T follicular helper cell (primary cell): ENCODE data around the gene DYNC1I1.

Experiments
- DNase-seq: peaks from one replicate; pipeline ENCODE4 v3.0.0-alpha.2; 2020; ENCODE audit warnings: low read depth

Gene DYNC1I1

GRCh38 chr7:96026010-96026409 lies 253.7 kb downstream of the DYNC1I1 start:
- DNase-seq: no peak

- DNase-seq: no peak
Observed at GRCh38 chr7:96026611-96027010, 254.3 kb downstream of the DYNC1I1 start.

GRCh38 chr7:96028729-96029128 lies 256.4 kb downstream of the DYNC1I1 start:
- DNase-seq: no peak

GRCh38 chr7:96033009-96033598 lies 260.8 kb downstream of the DYNC1I1 start:
- no peak for DNase-seq

GRCh38 chr7:96034940-96035727 lies 262.8 kb downstream of the DYNC1I1 start:
- no peak for DNase-seq

- no peak for DNase-seq
Observed at GRCh38 chr7:96040250-96040772, 268.0 kb downstream of the DYNC1I1 start.

GRCh38 chr7:96041171-96041570 lies 268.8 kb downstream of the DYNC1I1 start:
- no peak for DNase-seq

- no peak for DNase-seq
Observed at GRCh38 chr7:96045181-96045580, 272.8 kb downstream of the DYNC1I1 start.

GRCh38 chr7:96045919-96046318 lies 273.6 kb downstream of the DYNC1I1 start:
- no peak for DNase-seq

- no peak for DNase-seq
Observed at GRCh38 chr7:96052289-96052688, 279.9 kb downstream of the DYNC1I1 start.

GRCh38 chr7:96052860-96053470 lies 280.6 kb downstream of the DYNC1I1 start:
- DNase-seq: no peak

- no peak for DNase-seq
Observed at GRCh38 chr7:96055717-96056116, 283.4 kb downstream of the DYNC1I1 start.

GRCh38 chr7:96059075-96059474 lies 286.7 kb downstream of the DYNC1I1 start:
- no peak for DNase-seq

GRCh38 chr7:96061009-96061408 lies 288.7 kb downstream of the DYNC1I1 start:
- DNase-seq: no peak

- no peak for DNase-seq
Observed at GRCh38 chr7:96061844-96062243, 289.5 kb downstream of the DYNC1I1 start.

GRCh38 chr7:96067321-96067720 lies 295.0 kb downstream of the DYNC1I1 start:
- no peak for DNase-seq

GRCh38 chr7:96069401-96069800 lies 297.0 kb downstream of the DYNC1I1 start:
- DNase-seq: no peak

GRCh38 chr7:96074871-96075270 lies 302.5 kb downstream of the DYNC1I1 start:
- DNase-seq: no peak

- peak; percentile 18 for DNase-seq
Observed at GRCh38 chr7:96075510-96076349, 303.4 kb downstream of the DYNC1I1 start.

- DNase-seq: no peak
Observed at GRCh38 chr7:96076350-96076707, 304.0 kb downstream of the DYNC1I1 start.

- DNase-seq: no peak
Observed at GRCh38 chr7:96080027-96080426, 307.7 kb downstream of the DYNC1I1 start.

GRCh38 chr7:96084881-96085553 lies 312.7 kb downstream of the DYNC1I1 start:
- no peak for DNase-seq
